Measurements from ENCODE around the gene MORN1.
A peak's percentile ranks its signal among the peaks of the same experiment; 100 is the strongest.

The MORN1 gene

DNA sequence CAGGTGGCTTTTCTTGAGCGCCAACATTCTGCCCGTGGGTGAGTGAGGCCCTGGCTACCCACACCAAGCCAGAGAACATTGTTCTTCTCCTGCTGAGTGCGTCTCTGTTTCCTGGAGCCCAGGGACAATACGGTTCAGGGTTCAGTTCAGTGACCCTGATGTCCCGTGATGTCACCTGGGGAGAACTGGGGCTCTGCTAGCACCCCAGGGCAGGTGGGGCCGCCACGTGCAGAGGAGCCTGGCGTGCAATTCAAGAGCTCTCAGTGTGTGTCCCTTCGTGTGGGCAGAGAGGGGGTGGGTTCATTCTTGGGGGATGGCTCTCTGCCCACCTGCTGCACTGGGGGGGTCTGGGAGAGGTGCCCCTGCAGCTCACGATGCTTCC is 39.2 kb upstream of the MORN1 start:
- DNase-seq (no peak), ATAC-seq (replicated peaks) (no peak)
- Mint-ChIP-seq H3K4me1 (no peaks in the 10 kb centered on the region), H3K27ac (no peak overlapping the region), H3K4me3 (no peak overlapping the region), H3K36me3 (peaks cover 5 to 9% of the 10 kb centered on the region in 2 donors), H3K27me3 (peaks cover 20 to 35% of the 10 kb centered on the region in 2 donors), H3K9me3 (peaks cover 9 to 10% of the 10 kb centered on the region in 2 donors)

DNA sequence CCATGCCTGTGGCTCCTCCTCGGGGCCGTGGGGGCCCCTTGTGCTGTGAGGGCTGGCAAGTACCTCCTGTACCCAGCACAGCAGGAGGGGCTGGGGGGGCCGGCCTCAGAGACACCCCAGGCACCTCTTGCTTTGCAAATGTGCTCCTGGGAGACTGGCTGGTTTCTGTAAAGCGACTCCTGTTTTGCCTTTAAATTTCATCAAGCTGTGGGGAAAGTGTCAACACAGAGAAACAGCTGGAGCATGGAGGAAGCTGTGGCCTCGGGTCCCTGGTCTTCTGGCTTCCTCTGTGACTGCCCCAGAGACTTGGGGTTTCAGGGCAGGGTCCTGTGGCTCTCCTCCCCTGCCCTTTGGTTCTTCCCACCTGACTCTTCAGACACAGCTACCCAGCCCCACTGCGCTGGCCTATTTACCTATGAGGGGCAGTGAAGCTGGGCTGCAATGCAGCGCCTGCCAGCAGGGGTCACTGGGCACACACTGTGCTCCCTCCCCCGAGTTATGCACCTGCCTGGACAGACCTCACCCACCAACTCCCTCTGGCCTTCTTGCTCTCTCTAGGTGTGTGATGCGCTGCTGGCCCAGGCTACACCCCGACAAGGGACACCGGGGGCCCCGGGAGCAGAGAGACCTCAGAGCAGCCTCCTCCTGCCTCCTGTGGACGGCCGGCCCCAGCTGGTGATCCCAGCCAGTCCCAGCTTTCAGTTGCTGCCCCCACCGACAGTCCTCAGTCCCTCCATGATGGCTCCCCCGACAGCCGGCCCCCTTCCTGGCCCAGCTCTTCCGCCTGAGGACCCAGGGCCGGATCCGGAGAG is 38.6 kb upstream of the MORN1 start:
- Mint-ChIP-seq H3K9me3 (peaks cover 9 to 10% of the 10 kb centered on the region in 2 donors), H3K4me3 (no peak overlapping the region), H3K4me1 (no peaks in the 10 kb centered on the region), H3K27me3 (peaks cover 16 to 29% of the 10 kb centered on the region in 2 donors), H3K36me3 (peaks cover 5 to 9% of the 10 kb centered on the region in 2 donors), H3K27ac (no peak overlapping the region)
- DNase-seq (no peak), ATAC-seq (replicated peaks) (peak in 1 of 2 donors; percentile 54)

DNA sequence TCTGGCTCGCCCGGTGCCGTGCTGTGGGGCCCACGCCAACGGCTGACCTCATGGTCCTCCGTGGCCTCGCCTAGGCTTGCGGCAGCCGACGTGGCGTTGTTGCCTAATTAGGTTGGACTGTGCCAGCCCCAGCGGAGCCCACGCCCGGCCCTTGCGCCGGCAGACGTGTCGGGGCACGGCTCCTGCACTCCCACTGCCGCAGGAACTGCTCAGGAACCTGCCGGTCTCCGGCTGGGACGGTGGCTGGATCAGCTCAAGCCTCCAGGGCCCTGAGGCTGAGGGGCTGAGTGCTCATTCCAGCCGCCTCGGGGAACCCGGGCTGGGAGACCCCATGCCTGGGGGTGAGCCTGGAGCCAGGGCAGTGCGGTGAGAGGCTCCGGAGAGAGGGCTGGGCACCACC is 37.1 kb upstream of the MORN1 start:
- Mint-ChIP-seq H3K9me3 (peaks cover 9 to 10% of the 10 kb centered on the region in 2 donors), H3K36me3 (peaks cover 5 to 9% of the 10 kb centered on the region in 2 donors), H3K4me3 (no peak overlapping the region), H3K4me1 (no peaks in the 10 kb centered on the region), H3K27ac (no peak overlapping the region), H3K27me3 (peaks cover 16 to 25% of the 10 kb centered on the region in 2 donors)
- no peak for ATAC-seq (replicated peaks)
- DNase-seq, result no peak

DNA sequence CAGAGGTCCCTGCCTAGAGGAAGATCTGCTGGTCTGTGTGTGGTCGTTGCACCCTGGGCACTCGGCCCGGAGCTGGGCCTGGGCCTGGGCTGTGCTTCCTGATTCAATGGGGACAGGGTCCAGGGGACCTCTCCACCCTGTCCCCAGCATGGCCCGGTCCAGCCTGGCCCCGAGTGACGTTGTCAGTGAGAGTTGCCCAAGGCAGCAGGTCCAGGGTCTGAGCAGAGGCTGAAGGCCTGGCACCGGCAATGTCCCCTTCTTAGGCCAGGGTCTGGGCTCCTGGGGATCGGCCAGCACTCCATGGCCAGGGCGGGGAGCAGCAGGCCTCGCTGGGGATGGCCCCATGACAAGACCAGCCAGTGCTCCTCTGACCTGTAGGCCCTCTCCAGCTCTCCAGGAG is 36.6 kb upstream of the MORN1 start:
- peaks cover 9 to 14% of the 10 kb centered on the region in 2 donors for H3K9me3 Mint-ChIP-seq
- H3K27ac Mint-ChIP-seq, result no peak overlapping the region
- no peaks in the 10 kb centered on the region for H3K4me1 Mint-ChIP-seq
- no peak for DNase-seq
- no peak overlapping the region for H3K4me3 Mint-ChIP-seq
- no peak for ATAC-seq (replicated peaks)
- peaks cover 5 to 9% of the 10 kb centered on the region in 2 donors for H3K36me3 Mint-ChIP-seq
- H3K27me3 Mint-ChIP-seq, result peaks cover 16 to 25% of the 10 kb centered on the region in 2 donors

DNA sequence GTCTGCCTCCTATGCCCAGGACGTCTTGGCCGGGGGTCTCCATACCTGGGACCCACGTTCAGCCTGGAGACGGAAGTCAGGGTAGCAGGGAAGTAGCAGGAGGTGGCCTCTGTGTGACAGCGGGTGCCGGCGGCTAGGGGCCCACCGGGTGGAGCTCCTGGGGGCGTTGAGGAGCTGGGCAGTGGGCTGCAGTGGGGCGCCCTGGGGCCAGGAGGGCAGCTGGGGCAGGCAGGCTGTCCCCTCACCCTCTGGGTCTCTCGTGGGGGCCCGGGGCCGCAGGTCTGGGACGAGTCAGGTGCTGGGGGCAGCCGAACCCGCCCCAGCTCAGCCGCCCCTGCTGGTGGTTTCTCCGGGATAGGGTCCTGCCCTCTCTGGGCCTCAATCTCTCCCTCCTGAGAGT is 35.7 kb upstream of the MORN1 start:
- no peak overlapping the region for H3K4me3 Mint-ChIP-seq
- H3K27me3 Mint-ChIP-seq, result peaks cover 16 to 25% of the 10 kb centered on the region in 2 donors
- H3K9me3 Mint-ChIP-seq, result peaks cover 9 to 14% of the 10 kb centered on the region in 2 donors
- no peak overlapping the region for H3K27ac Mint-ChIP-seq
- DNase-seq (no peak), ATAC-seq (replicated peaks) (no peak)
- H3K36me3 Mint-ChIP-seq, result peaks cover 5 to 9% of the 10 kb centered on the region in 2 donors
- no peaks in the 10 kb centered on the region for H3K4me1 Mint-ChIP-seq

DNA sequence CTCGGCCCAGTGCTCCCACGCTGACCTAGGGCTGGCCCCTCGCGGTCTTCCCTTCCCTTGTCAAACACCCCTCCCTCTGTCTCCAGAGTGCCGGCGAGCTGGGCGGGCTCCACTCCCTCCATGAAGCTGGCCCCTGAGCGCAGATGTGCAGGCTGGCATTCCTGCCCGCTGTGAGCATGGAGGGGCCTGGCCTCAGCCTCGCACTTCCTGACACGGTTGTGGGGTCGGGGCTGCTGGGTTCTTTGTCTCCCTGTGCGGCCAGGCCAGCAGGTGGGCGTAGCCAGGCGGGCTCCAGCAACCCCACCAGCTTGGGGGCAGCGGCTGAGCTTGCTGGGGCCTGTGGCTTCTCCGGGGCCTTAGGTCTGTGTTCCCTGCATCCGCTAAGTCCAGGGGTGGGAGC is 35.2 kb upstream of the MORN1 start:
- peaks cover 5 to 9% of the 10 kb centered on the region in 2 donors for H3K36me3 Mint-ChIP-seq
- H3K4me1 Mint-ChIP-seq, result no peaks in the 10 kb centered on the region
- peaks cover 16 to 25% of the 10 kb centered on the region in 2 donors for H3K27me3 Mint-ChIP-seq
- peaks cover 9 to 14% of the 10 kb centered on the region in 2 donors for H3K9me3 Mint-ChIP-seq
- no peak overlapping the region for H3K27ac Mint-ChIP-seq
- ATAC-seq (replicated peaks) (no peak), DNase-seq (no peak)
- no peak overlapping the region for H3K4me3 Mint-ChIP-seq

DNA sequence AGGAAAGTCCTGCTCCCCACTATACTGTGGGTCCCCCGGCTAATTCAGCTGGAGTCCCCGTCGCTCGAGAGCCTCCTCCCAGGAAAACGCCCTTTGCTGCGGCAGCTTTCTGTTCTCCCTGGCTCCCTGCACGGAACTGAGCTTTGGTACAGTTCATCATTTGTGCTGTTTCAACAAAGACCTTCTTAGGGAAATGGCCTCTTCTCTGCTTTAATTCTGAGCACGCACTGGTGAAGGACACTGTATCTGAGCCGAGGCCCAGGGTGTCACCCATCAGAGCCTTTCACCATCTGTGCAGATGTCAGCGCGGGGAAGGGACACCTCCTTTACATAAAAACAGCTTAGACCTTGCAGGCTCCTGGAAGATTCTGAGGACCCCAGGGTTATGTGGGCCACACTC is 34.5 kb upstream of the MORN1 start:
- no peak for DNase-seq
- no peak overlapping the region for H3K27ac Mint-ChIP-seq
- no peaks in the 10 kb centered on the region for H3K4me1 Mint-ChIP-seq
- H3K36me3 Mint-ChIP-seq, result peaks cover 5 to 9% of the 10 kb centered on the region in 2 donors
- peaks cover 9 to 14% of the 10 kb centered on the region in 2 donors for H3K9me3 Mint-ChIP-seq
- no peak overlapping the region for H3K4me3 Mint-ChIP-seq
- ATAC-seq (replicated peaks), result no peak
- H3K27me3 Mint-ChIP-seq, result peaks cover 16 to 20% of the 10 kb centered on the region in 2 donors

DNA sequence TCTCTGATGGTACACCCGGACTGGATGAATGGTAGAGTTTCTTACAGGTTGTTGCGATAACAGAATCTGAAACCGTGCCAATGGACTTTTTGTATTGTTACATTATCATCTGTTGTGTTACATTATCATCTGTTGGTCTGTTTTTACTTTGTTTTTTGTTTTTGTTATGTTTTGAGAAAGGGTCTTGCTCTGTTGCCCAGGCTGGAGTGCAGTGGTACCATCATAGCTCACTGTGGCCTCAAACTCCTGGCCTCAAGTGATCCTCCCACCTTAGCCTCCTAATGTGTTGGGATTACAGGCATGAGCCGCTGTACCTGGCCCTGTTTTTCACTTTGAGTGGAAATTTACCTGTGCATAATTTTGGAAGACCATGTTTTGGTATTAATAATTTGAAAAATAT is 31.2 kb upstream of the MORN1 start:
- Mint-ChIP-seq H3K4me3 (no peak overlapping the region), H3K36me3 (no peaks in the 10 kb centered on the region), H3K9me3 (peaks cover 0 to 4% of the 10 kb centered on the region in 2 donors), H3K4me1 (peaks cover 0 to 3% of the 10 kb centered on the region in 2 donors), H3K27me3 (peaks cover 6 to 11% of the 10 kb centered on the region in 2 donors), H3K27ac (no peak overlapping the region)
- ATAC-seq (replicated peaks), result no peak
- no peak for DNase-seq

DNA sequence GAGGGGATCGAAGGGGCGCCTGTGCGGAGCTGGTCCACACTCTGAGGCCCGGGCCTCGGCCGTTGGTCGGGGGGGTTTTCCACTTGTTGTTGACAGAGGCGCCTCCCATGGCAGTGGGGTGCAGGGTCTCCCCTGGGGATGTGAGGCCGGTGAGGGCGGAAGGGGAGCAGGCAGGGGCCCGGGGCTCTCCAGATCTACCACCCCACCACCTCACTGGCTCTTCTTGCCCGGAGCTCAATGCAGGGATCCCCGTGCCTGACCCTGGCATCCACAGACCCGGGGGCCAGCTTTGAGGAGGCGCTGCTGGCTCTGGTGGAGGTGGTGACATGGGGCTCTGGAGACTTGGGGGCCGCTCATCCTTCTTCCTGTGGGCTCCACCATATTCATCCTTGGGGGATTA is 28.1 kb upstream of the MORN1 start:
- peak overlapping the region; percentile 25 for H3K27ac Mint-ChIP-seq
- H3K9me3 Mint-ChIP-seq, result peaks cover 0 to 4% of the 10 kb centered on the region in 2 donors
- DNase-seq, result no peak
- H3K4me3 Mint-ChIP-seq, result no peak overlapping the region
- H3K36me3 Mint-ChIP-seq, result no peaks in the 10 kb centered on the region
- H3K27me3 Mint-ChIP-seq, result peaks cover 11 to 14% of the 10 kb centered on the region in 2 donors
- peaks cover 13 to 29% of the 10 kb centered on the region in 2 donors for H3K4me1 Mint-ChIP-seq
- ATAC-seq (replicated peaks), result no peak

DNA sequence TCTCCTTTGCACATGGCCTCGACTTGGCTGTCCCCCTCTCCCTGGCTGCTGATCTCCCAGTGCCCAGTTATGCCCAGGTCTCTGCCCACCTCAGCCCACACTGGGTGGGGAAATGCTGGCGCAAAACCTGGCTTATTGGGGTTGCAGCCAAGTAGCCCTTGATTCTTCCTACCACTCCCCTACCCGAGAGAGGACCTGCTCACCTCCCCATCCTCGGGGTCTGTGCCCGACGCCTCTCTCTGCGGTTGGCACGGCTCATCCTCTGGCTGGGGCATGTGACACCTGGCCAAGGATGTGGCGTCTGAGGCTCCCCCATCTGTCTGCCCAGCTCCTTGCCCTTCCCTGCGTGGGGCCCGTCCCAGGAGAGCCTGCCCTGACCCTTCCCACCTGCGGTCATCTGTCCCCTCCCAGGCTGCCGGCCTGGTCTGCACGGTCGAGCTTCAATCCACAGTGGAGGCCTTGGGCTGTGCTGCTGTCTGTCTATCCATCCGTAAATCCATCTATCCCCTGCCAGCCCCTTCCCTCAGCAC is 27.5 kb upstream of the MORN1 start:
- Mint-ChIP-seq H3K27ac (peak overlapping the region; percentile 25), H3K36me3 (no peaks in the 10 kb centered on the region), H3K27me3 (peaks cover 11 to 14% of the 10 kb centered on the region in 2 donors), H3K9me3 (peaks cover 0 to 4% of the 10 kb centered on the region in 2 donors), H3K4me1 (peaks cover 18 to 34% of the 10 kb centered on the region in 2 donors), H3K4me3 (no peak overlapping the region)
- no peak for DNase-seq
- no peak for ATAC-seq (replicated peaks)

DNA sequence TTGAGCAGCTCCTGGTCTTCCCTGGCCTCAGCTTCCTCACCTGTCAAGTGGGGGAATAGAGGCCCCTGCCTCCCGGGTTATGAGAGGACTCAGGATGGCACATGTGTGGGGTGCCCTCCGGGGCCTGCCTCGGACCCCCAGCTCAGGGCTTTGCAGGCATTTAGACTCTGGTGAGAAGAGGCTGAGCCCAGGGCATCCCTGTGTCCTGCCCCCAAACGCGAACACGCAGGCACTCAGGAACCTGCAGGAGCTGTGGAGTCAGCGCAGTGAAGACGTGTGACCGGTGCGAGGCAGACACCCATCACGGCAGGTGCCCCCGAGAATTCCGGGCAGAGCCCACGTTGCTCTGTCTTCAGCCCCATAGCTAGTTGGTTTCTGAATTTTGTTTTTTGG is 26.5 kb upstream of the MORN1 start:
- DNase-seq, result no peak
- Mint-ChIP-seq H3K9me3 (no peaks in the 10 kb centered on the region), H3K4me1 (peaks cover 21 to 38% of the 10 kb centered on the region in 2 donors), H3K36me3 (no peaks in the 10 kb centered on the region), H3K27ac (no peak overlapping the region), H3K4me3 (no peak overlapping the region), H3K27me3 (peaks cover 11 to 14% of the 10 kb centered on the region in 2 donors)
- no peak for ATAC-seq (replicated peaks)

DNA sequence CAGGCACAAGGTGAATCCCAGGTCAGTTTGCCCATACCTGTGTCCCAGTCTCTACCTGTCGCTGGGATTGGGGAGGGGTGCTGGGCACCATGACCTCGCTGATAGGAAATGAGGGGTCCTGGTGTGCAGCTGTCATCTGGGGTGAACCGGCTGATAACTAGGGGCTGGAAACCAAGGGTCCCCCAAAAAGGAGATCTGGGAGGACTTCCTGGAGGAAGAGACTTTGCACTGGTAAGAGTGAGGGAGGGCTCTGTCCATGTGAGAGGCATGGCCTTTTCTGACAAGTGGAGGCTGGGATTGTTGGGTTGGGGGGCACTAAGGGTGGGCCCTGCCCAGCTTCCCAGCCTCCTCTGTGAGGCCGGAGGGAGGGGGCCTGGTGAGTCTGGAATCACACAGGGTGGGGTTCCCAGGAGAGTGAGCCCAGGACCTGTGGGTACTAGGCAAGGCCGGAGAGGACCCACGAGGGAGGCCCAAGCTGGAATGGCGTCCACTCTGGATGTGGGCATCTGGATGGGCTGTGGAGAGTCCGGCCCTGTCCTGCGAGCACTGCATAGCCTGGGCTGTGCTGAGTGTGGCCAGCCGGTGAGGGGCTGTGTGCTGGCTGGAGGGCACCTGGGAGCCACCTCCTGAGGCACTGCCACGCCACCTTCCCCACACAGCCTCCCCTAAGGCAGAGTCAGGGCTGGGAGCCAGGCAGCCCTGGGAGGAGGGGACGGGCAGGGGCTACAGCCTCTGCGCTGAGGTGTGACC is 25.9 kb upstream of the MORN1 start:
- H3K4me1 Mint-ChIP-seq, result peaks cover 21 to 38% of the 10 kb centered on the region in 2 donors
- no peak overlapping the region for H3K4me3 Mint-ChIP-seq
- peaks cover 11 to 14% of the 10 kb centered on the region in 2 donors for H3K27me3 Mint-ChIP-seq
- no peaks in the 10 kb centered on the region for H3K9me3 Mint-ChIP-seq
- ATAC-seq (replicated peaks) (no peak), DNase-seq (no peak)
- peaks cover 0 to 1% of the 10 kb centered on the region in 2 donors for H3K36me3 Mint-ChIP-seq
- H3K27ac Mint-ChIP-seq, result no peak overlapping the region

DNA sequence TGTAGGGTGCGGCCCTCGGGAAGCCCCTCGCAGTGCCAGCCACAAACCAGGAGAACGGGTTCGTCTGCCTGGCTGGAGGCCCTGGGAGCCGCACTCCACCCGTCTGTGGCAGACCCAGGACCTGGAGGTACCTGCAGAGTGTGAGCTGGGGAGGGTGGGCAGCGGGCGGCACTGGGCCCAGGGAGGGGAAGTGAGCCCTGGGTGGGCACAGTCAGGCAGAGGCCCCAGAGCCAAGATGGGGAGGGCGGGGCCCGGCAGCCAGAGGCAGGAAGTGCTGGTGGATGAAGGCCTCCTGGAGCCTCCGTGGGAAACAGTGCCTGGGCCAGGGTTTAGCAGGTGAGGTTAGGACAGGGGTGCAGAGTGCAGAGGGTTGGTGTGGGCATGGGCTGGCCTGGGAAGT is 25.0 kb upstream of the MORN1 start:
- Mint-ChIP-seq H3K9me3 (no peaks in the 10 kb centered on the region), H3K4me1 (peaks cover 23 to 42% of the 10 kb centered on the region in 2 donors), H3K27ac (peak overlapping the region; percentile 60), H3K27me3 (peaks cover 11 to 14% of the 10 kb centered on the region in 2 donors), H3K36me3 (peaks cover 0 to 4% of the 10 kb centered on the region in 2 donors), H3K4me3 (peak overlapping the region; percentile 30 to 69)
- DNase-seq, result no peak
- no peak for ATAC-seq (replicated peaks)

DNA sequence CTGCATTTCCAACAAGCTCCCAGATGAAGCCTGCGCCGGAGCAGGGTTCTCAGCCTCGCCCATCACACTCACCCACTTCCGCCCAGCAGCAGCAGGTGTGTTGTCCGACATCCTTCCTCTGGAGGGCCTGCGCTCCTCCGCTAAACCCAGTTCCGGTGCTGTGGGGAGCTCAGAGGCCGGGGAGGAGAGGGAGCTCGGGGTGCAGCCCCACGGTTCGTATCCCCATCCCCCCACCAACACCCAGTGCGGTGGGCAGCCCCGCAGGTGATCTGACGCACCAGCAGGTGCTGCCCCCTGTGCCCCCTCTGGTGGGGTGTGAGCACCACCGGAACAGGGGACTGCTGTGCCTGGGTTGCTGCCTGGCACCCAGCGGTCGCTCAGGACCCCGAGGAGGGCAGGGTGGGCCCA is 24.5 kb upstream of the MORN1 start:
- Mint-ChIP-seq H3K27ac (peak overlapping the region; percentile 62), H3K4me3 (peak overlapping the region; percentile 69 to 73), H3K4me1 (peaks cover 25 to 48% of the 10 kb centered on the region in 2 donors), H3K27me3 (peaks cover 11 to 14% of the 10 kb centered on the region in 2 donors), H3K9me3 (no peaks in the 10 kb centered on the region), H3K36me3 (peaks cover 0 to 4% of the 10 kb centered on the region in 2 donors)
- no peak for DNase-seq
- ATAC-seq (replicated peaks), result no peak
